Hepatocyte (in vitro differentiated cells): ENCODE results near the gene GNL3. TPM values are rescaled to one million over a fixed set of nuclear protein-coding genes. Genes with fewer than 3 reads are reported as not detected.

Experiments
- DNase-seq: peaks from one replicate; pipeline ENCODE4 v3.0.0-alpha.2; 2016; ENCODE audit warnings: low spot score
- H2AFZ ChIP-seq: fragments of 200-600 bp; sonication (generic); 2 replicates; pipeline ENCODE4 v1.6.0; 2016; ENCODE audit warnings: antibody characterized with exemption, mild to moderate bottlenecking
- H3K27ac ChIP-seq: fragments of 200-600 bp; sonication (generic); 2 replicates; pipeline ENCODE4 v1.5.1; 2016; ENCODE audit warnings: mild to moderate bottlenecking
- H3K27me3 ChIP-seq: fragments of 200-600 bp; sonication (generic); 2 replicates; pipeline ENCODE4 v1.6.1; 2016
- H3K36me3 ChIP-seq: fragments of 200-600 bp; sonication (generic); replicated peaks from 2 replicates; pipeline ENCODE4 v1.5.1; 2016; ENCODE audit warnings: low read depth; ENCODE audit not compliant: insufficient read depth
- H3K4me1 ChIP-seq: fragments of 200-600 bp; sonication (generic); 2 replicates; pipeline ENCODE4 v1.5.1; 2016; ENCODE audit warnings: mild to moderate bottlenecking, moderate library complexity; ENCODE audit not compliant: insufficient read depth
- H3K4me2 ChIP-seq: fragments of 200-600 bp; sonication (generic); 2 replicates; pipeline ENCODE4 v1.6.0; 2016
- H3K4me3 ChIP-seq: fragments of 200-600 bp; sonication (generic); 2 replicates; pipeline ENCODE4 v1.5.1; 2016; ENCODE audit warnings: mild to moderate bottlenecking
- H3K79me2 ChIP-seq: fragments of 200-600 bp; sonication (generic); 2 replicates; pipeline ENCODE4 v1.6.0; 2017; ENCODE audit warnings: mild to moderate bottlenecking
- H3K9me2 ChIP-seq: fragments of 200-600 bp; sonication (generic); replicated peaks from 2 replicates; pipeline ENCODE4 v1.6.0; 2017; ENCODE audit warnings: mild to moderate bottlenecking; ENCODE audit not compliant: insufficient read depth
- H3K9me3 ChIP-seq: fragments of 200-600 bp; sonication (generic); 2 replicates; pipeline ENCODE4 v1.5.1; 2016; ENCODE audit warnings: low read depth, mild to moderate bottlenecking
- H4K20me1 ChIP-seq: fragments of 200-600 bp; sonication (generic); 2 replicates; pipeline ENCODE4 v1.6.0; 2016; ENCODE audit warnings: mild to moderate bottlenecking; ENCODE audit not compliant: insufficient read depth, poor library complexity, severe bottlenecking
- CTCF ChIP-seq: fragments of 200-600 bp; sonication (generic); IDR thresholded peaks from 2 replicates; pipeline ENCODE4 v1.5.1; 2016; ENCODE audit warnings: antibody characterized with exemption, mild to moderate bottlenecking; ENCODE audit not compliant: poor library complexity
- EZH2 ChIP-seq: fragments of 200-600 bp; sonication (generic); IDR thresholded peaks from 2 replicates; pipeline ENCODE4 v1.6.1; 2016; ENCODE audit warnings: antibody characterized with exemption, mild to moderate bottlenecking, borderline replicate concordance
- EZH2phosphoT487 ChIP-seq: fragments of 200-600 bp; sonication (generic); IDR thresholded peaks from one replicate; pipeline ENCODE4 v1.6.1; 2018; ENCODE audit warnings: antibody characterized with exemption, mild to moderate bottlenecking, low read depth, moderate library complexity; ENCODE audit not compliant: unreplicated experiment, severe bottlenecking
- WGBS: methylation state at CpG from one replicate; pipeline ENCODE4 v1.1.6; 2016; ENCODE audit warnings: low lambda C conversion rate; ENCODE audit errors: missing lambda C conversion rate; 5-methylcytosine and 5-hydroxymethylcytosine counted together
- polyA plus RNA-seq: library from polyadenylated mRNA; unstranded; fragments of >200 nt; fragmentation: Nextera tagmentation; extraction: Ambion mirVana; gene quantifications from 2 replicates; pipeline ENCODE4 v1.2.1, GENCODE V29; 2016
- total RNA-seq: library from RNA; depleted of rRNA; stranded (reverse); fragments of >200 nt; gene quantifications from 2 replicates; pipeline ENCODE4 v1.2.3, GENCODE V29; 2014

The GNL3 gene
- total and polyA plus RNA-seq, 2 experiments from 2014 or later = 82.6 to 84.8 TPM

- peak overlapping the region; percentile 80 for H3K4me2 ChIP-seq
Observed at GRCh38 chr3:52714335-52715302, 28.8 kb downstream of the GNL3 start.

DNA sequence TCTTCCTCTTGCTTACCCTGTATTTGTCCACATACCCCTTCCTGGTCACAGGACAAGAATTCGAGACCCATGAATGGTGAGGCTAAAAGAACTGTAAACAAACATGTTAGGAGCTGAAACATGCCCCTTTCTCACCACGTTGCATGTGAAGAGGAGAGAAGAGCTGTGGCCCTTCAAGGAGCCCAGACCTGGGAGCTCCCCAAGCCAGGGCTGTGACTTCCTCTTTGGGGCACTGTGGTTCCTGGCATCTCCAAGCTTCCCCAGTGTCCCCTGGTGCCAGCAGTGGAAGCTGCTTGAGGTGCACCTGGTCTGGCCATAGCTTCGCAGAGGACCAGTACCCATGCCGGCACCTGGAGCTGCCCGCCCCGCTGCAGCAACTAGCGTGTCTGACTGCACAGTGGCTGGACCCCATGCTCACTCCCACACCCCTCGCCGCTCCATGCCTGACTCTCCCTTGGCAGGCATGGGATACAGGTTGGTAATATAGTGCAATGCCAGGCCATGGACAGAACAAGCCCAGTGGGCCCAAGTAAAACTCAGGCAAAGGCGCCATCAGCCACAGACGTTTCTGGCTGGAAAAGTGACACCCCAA lies 30.0 kb downstream of the GNL3 start:
- Histone ChIP-seq H4K20me1 (no peaks in the 10 kb centered on the region), H3K4me2 (no peak overlapping the region), H3K9me2 (no peaks in the 10 kb centered on the region), H3K79me2 (no peaks in the 10 kb centered on the region), H3K4me3 (no peak overlapping the region), H3K27me3 (no peaks in the 10 kb centered on the region), H3K27ac (no peak overlapping the region), H3K9me3 (no peaks in the 10 kb centered on the region), H2AFZ (no peak overlapping the region), H3K36me3 (no peaks in the 10 kb centered on the region), H3K4me1 (no peaks in the 10 kb centered on the region)
- no peak for DNase-seq
- 96% methylated on average over 11 of the region's 11 CpGs for WGBS
- TF ChIP-seq EZH2 = no peak
- no peak for TF ChIP-seq EZH2phosphoT487
- no peak for TF ChIP-seq CTCF

More at GRCh38 chr3:52714335-52715302, 28.8 kb downstream of the GNL3 start:
- Histone ChIP-seq H3K9me2 (no peaks in the 10 kb centered on the region), H3K27me3 (no peaks in the 10 kb centered on the region), H4K20me1 (no peaks in the 10 kb centered on the region), H3K27ac (no peak overlapping the region), H3K4me3 (no peak overlapping the region), H3K9me3 (no peaks in the 10 kb centered on the region), H3K4me1 (no peaks in the 10 kb centered on the region), H3K79me2 (no peaks in the 10 kb centered on the region), H3K36me3 (no peaks in the 10 kb centered on the region), H2AFZ (no peak overlapping the region)
- TF ChIP-seq CTCF (no peak), EZH2phosphoT487 (no peak), EZH2 (no peak)
- peak; percentile 76 for DNase-seq
- WGBS = 16% methylated on average over 38 of the region's 39 CpGs

- H3K27me3 ChIP-seq = no peaks in the 10 kb centered on the region
- no peak overlapping the region for H3K27ac ChIP-seq
- H3K9me3 ChIP-seq = no peaks in the 10 kb centered on the region
- no peaks in the 10 kb centered on the region for H3K9me2 ChIP-seq
- no peak for DNase-seq
- no peak overlapping the region for H2AFZ ChIP-seq
- H3K79me2 ChIP-seq = no peaks in the 10 kb centered on the region
- no peaks in the 10 kb centered on the region for H3K36me3 ChIP-seq
- no peak overlapping the region for H3K4me2 ChIP-seq
- TF ChIP-seq CTCF (no peak), EZH2 (no peak), EZH2phosphoT487 (no peak)
- no peaks in the 10 kb centered on the region for H4K20me1 ChIP-seq
- no peak overlapping the region for H3K4me3 ChIP-seq
- H3K4me1 ChIP-seq = no peaks in the 10 kb centered on the region
Observed at GRCh38 chr3:52719618-52720017, 33.8 kb downstream of the GNL3 start.
